ENCODE measurements around the gene ZNF727.
"Not testable (repeated sequence)": the region's sequence is repeated elsewhere in the genome, so short reads cannot be mapped to it uniquely, and the experiment has no call there.

Gene ZNF727

GRCh38 chr7:64045301-64046040 is at the start of gene ZNF727:
TSS of gene ZNF727 (plus strand) at chr7:64045434. CDS start at chr7:64045622, 188 bp downstream.
- DNase-seq (ENCODE audit: low read depth), result no peak

- no peak for DNase-seq (ENCODE audit: low read depth)
Measured at GRCh38 chr7:63998549-63998948, 46.7 kb upstream of the ZNF727 start, which contains the start of gene ZNF722. TSS of gene ZNF722 (plus strand) at chr7:63998849. CDS start at chr7:63998962, 113 bp downstream.

GRCh38 chr7:64015496-64015895 is 29.7 kb upstream of the ZNF727 start:
- not testable (repeated sequence) for DNase-seq (ENCODE audit: low read depth)

- no peak for DNase-seq (ENCODE audit: low read depth)
Measured at GRCh38 chr7:64035388-64035787, 9.8 kb upstream of the ZNF727 start.

GRCh38 chr7:64037095-64037494 is 8.1 kb upstream of the ZNF727 start:
- DNase-seq (ENCODE audit: low read depth), result no peak

GRCh38 chr7:64046041-64046389 is 781 bp downstream of the ZNF727 start:
- DNase-seq (ENCODE audit: low read depth), result no peak

GRCh38 chr7:64077837-64078698 is 32.8 kb downstream of the ZNF727 start:
- not testable (repeated sequence) for DNase-seq (ENCODE audit: low read depth)

GRCh38 chr7:64078699-64078994 is 33.4 kb downstream of the ZNF727 start:
- DNase-seq (ENCODE audit: low read depth), result no peak

GRCh38 chr7:64087501-64087900 is 42.3 kb downstream of the ZNF727 start:
- DNase-seq (ENCODE audit: low read depth), result no peak

GRCh38 chr7:64088863-64089262 is 43.6 kb downstream of the ZNF727 start:
- not testable (repeated sequence) for DNase-seq (ENCODE audit: low read depth)
